ENCODE data around the gene GPHN. TPM values are rescaled to one million over a fixed set of nuclear protein-coding genes. Genes with fewer than 3 reads are reported as not detected.

The GPHN gene
- total RNA-seq, 1 donor from 2014 or later: 12.4 TPM

GRCh38 chr14:67077921-67078320 lies 570.0 kb downstream of the GPHN start:
- Mint-ChIP-seq H3K27ac (ENCODE audit: unreplicated experiment) (no peak overlapping the region), H3K27me3 (ENCODE audit: low read depth) (no peaks in the 10 kb centered on the region), H3K36me3 (ENCODE audit: low read depth) (peaks cover 8% of the 10 kb centered on the region), H3K4me1 (ENCODE audit: low read depth) (peaks cover 6% of the 10 kb centered on the region), H3K9me3 (ENCODE audit: low read depth) (peaks cover 14% of the 10 kb centered on the region), H3K4me3 (ENCODE audit: unreplicated experiment) (no peak overlapping the region)
- DNase-seq (ENCODE audit: low spot score): no peak
- no peak for TF ChIP-seq CTCF (IDR thresholded peaks at IDR 0.05)

- Mint-ChIP-seq H3K4me1 (ENCODE audit: low read depth) (peaks cover 10% of the 10 kb centered on the region), H3K36me3 (ENCODE audit: low read depth) (peaks cover 8% of the 10 kb centered on the region)
Observed at GRCh38 chr14:67079846-67080245, 571.9 kb downstream of the GPHN start.

GRCh38 chr14:67108230-67108629 lies 600.3 kb downstream of the GPHN start:
- peaks cover 18% of the 10 kb centered on the region for H3K36me3 Mint-ChIP-seq (ENCODE audit: low read depth)
- peaks cover 32% of the 10 kb centered on the region for H3K9me3 Mint-ChIP-seq (ENCODE audit: low read depth)
- H3K27ac Mint-ChIP-seq (ENCODE audit: unreplicated experiment): no peak overlapping the region
- H3K4me1 Mint-ChIP-seq (ENCODE audit: low read depth): no peaks in the 10 kb centered on the region
- no peak overlapping the region for H3K4me3 Mint-ChIP-seq (ENCODE audit: unreplicated experiment)
- no peak for TF ChIP-seq CTCF (IDR thresholded peaks at IDR 0.05)
- no peak for DNase-seq (ENCODE audit: low spot score)
- H3K27me3 Mint-ChIP-seq (ENCODE audit: low read depth): no peaks in the 10 kb centered on the region

More at GRCh38 chr14:67079846-67080245, 571.9 kb downstream of the GPHN start:
- TF ChIP-seq CTCF (IDR thresholded peaks at IDR 0.05): no peak
- Mint-ChIP-seq H3K27me3 (ENCODE audit: low read depth) (no peaks in the 10 kb centered on the region), H3K27ac (ENCODE audit: unreplicated experiment) (no peak overlapping the region), H3K9me3 (ENCODE audit: low read depth) (peaks cover 16% of the 10 kb centered on the region), H3K4me3 (ENCODE audit: unreplicated experiment) (no peak overlapping the region)
- DNase-seq (ENCODE audit: low spot score): no peak

GRCh38 chr14:67111022-67111421 lies 603.1 kb downstream of the GPHN start:
- no peaks in the 10 kb centered on the region for H3K4me1 Mint-ChIP-seq (ENCODE audit: low read depth)
- no peak for TF ChIP-seq CTCF (IDR thresholded peaks at IDR 0.05)
- H3K27me3 Mint-ChIP-seq (ENCODE audit: low read depth): no peaks in the 10 kb centered on the region
- peaks cover 7% of the 10 kb centered on the region for H3K36me3 Mint-ChIP-seq (ENCODE audit: low read depth)
- no peak overlapping the region for H3K27ac Mint-ChIP-seq (ENCODE audit: unreplicated experiment)
- peaks cover 7% of the 10 kb centered on the region for H3K9me3 Mint-ChIP-seq (ENCODE audit: low read depth)
- no peak for DNase-seq (ENCODE audit: low spot score)
- H3K4me3 Mint-ChIP-seq (ENCODE audit: unreplicated experiment): no peak overlapping the region

- no peak for TF ChIP-seq CTCF (IDR thresholded peaks at IDR 0.05)
- Mint-ChIP-seq H3K36me3 (ENCODE audit: low read depth) (no peaks in the 10 kb centered on the region), H3K4me3 (ENCODE audit: unreplicated experiment) (no peak overlapping the region), H3K27ac (ENCODE audit: unreplicated experiment) (no peak overlapping the region), H3K4me1 (ENCODE audit: low read depth) (no peaks in the 10 kb centered on the region), H3K9me3 (ENCODE audit: low read depth) (no peaks in the 10 kb centered on the region), H3K27me3 (ENCODE audit: low read depth) (no peaks in the 10 kb centered on the region)
- no peak for DNase-seq (ENCODE audit: low spot score)
Observed at GRCh38 chr14:67112344-67112743, 604.4 kb downstream of the GPHN start.
